Dermis microvascular lymphatic vessel endothelial cell (primary cell): ENCODE results near the gene CHN1. TPM values are rescaled to one million over a fixed set of nuclear protein-coding genes. Genes with fewer than 3 reads are reported as not detected.

Experiments
- total RNA-seq: library from RNA; depleted of rRNA; stranded (reverse); fragments of >200 nt; gene quantifications from 2 replicates; pipeline ENCODE4 v1.2.1, GENCODE V29; 2014

The CHN1 gene
- total RNA-seq, 1 donor from 2014 or later = 9.8 TPM

Other genes with a start within 250 kb of the CHN1 start
- 0.63 and 0.90 TPM in 2 replicates for gene CHRNA1, start 240.9 kb downstream of the CHN1 start, total RNA-seq
- gene ATF2, start 162.8 kb upstream of the CHN1 start, total RNA-seq = 37.6 and 41.1 TPM in 2 replicates
- 70.7 and 89.9 TPM in 2 replicates for gene ATP5MC3, start 176.3 kb upstream of the CHN1 start, total RNA-seq